GM04503 (cell line): ENCODE measurements around the gene STYXL1.

ENCODE experiments used
- DNase-seq: peaks from one replicate; pipeline ENCODE4 v3.0.0-alpha.2; 2012; ENCODE audit warnings: low read depth

The STYXL1 gene

DNA sequence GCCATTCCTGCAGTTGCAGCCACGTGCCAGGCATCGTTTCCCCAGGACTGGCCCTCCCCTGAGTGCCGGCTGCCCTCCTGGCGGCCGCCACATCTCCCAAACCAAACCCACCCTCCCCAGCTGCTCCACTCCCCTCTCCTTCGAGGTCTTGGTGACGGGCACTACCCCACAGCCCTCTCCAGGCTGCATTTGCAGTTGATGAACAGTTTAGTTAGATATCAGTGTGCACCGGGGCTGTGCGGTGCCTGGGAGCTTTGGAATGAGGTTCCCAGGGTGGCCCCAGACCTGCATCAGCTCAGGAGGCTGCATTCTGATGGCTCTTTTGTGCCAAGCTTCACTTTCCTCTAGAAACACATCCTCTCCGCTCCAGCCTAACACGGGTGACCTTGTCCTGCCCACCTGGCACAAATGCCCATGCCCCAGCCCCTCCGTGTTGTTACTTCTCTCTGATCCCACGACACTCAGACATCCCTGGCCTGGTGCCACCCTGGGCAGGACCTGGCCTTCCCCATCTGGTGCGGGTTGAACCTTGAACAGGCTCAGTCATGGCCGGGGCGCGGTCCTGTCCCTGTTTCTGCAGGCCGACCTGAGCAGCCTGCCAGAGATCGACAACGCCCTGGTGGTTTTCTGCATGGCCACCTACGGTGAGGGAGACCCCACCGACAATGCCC lies 67.9 kb downstream of the STYXL1 start:
- DNase-seq: no peak

- DNase-seq: no peak
These were observed 70.1 kb downstream of the STYXL1 start for GRCh38 chr7:75977743-75978142.

DNA sequence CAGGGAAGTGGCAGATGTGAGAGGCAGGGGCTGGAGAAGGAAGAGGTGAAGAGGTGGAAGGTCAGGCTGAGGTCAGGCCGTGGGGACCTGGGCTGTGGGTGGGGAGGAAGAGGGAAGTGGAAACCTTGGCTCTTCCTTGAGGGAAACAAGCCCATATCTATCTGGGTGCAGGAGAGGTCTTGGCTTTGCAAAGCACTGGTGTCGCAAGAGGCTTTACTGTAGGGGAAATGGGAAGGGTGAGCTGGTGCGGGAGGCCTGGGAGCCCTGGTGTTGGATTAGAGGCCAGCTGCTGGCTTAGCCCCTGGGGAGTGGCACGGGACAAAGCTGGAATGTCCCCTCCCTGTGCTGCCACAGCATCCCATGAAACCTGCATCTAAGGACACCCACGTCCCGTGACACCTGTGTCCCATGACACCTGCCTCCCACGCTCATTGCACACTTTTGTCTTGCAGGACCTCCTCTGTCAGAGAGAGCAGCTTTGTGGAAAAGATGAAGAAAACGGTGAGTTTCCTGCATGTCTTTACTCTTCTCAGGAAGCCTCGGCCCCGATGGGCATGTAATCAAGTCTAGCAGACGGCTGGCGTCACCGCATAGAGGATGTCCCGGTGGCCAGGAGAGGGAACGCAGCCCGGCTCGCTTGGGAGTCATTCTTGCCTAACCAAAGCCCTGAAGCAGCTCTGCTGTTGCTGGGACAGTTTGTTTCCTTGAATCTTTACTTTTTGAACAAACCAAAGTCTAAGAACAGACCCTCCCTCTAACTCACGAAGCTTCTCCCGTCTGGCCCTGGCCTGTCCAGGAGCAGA lies 75.6 kb downstream of the STYXL1 start:
- no peak for DNase-seq

DNA sequence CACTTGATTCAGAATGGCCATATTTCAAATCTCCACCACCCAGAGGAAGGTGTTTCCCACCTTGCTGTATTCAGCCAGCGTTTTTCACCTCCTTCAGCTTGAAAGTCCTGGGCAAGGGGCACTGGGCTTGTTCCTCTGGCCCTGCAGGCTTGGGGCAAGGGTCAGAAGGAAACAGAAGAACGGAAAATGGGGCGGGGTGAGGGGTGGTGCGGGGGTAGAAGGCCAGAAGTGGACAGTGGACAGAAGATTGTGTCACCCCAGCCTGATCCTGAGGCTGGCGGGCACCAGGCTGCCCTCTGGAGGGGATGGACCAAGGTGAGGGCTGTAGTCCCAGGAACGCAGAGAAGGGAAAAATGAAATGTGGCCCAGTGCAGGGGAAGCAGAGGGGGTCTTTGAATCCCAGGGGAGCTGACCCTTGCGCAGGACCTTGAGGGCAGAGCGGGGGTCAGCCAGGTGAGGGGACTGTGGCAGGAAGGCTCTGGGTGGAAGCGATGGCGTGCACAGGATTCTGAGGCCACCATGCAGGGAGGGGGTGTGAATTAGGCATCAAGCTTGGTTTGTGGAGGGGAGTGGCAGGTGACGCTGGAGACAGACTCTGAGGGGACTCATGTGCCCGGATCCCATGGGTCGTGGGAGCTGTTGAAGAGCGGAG lies 76.4 kb downstream of the STYXL1 start:
- no peak for DNase-seq

GRCh38 chr7:75969704-75970498 lies 77.9 kb downstream of the STYXL1 start:
- no peak for DNase-seq

- no peak for DNase-seq
These were observed 78.6 kb downstream of the STYXL1 start for GRCh38 chr7:75969182-75969581.

DNA sequence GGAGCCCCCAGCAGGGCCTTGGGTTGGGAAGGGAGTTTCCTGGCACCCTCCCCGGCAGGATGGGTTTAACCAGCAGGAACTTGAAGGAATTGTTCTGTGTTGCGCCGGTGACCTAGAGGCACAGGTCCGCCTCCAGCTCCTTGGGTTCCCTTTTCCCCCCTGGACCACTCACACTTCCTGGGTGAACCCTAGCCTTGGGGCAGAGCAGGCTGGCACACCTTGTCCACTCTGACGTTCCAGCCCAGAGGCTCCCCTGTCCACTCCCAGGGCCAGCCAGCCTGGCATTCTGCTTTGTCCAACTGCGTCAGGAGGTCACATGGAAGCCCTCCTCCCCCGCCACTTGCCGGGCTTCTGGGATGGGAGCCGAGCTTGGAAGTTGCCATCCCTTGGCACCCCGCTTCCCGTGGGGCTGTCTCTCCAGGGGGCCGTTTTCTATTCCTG lies 79.2 kb downstream of the STYXL1 start:
- no peak for DNase-seq

DNA sequence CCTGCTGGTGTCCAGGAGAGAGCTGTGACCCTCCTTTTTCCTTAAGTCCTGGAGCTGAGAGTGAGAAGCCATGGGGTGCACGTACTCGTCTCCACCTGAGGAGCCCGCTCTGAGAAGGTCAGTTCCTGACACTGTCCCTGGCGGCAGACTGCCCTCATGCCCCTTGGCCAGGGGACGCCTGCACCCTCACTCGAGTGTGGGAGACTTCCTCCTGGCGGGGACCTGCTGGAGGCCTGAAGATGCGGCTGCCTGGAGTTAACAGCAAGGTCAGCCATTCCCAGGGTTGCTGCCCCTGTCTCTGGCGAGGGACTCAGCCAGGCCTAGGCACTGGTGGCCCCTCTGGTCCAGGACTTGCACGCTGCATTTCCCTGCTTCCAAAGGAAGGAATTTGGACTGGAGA lies 79.8 kb downstream of the STYXL1 start:
- DNase-seq: no peak

DNA sequence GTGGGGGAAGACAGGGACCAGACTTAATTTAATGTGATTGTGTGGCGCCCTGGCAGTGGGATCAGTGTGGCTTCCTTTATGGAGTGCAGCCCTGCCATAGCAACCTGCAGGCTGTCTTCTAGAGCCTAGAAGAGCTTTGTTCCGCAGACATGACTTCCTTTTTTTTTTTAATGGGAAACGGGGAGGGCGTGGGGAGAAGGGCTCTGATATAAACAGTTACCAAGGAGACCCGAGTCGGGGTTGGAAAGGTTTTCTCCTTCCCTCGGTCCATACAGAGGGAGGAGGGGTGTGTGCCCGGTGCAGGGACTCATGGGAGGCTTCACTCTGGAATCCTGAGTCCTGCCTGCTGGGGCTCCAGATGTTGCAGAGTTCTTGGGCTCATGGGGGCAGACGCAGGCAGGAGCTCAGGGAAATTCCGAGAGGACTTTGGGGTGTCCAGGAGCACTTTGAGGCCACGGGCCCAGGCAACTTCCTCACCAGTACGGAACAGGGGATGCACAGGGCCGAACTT lies 80.3 kb downstream of the STYXL1 start:
- DNase-seq: no peak

GRCh38 chr7:75967055-75967454 lies 80.7 kb downstream of the STYXL1 start:
- no peak for DNase-seq

DNA sequence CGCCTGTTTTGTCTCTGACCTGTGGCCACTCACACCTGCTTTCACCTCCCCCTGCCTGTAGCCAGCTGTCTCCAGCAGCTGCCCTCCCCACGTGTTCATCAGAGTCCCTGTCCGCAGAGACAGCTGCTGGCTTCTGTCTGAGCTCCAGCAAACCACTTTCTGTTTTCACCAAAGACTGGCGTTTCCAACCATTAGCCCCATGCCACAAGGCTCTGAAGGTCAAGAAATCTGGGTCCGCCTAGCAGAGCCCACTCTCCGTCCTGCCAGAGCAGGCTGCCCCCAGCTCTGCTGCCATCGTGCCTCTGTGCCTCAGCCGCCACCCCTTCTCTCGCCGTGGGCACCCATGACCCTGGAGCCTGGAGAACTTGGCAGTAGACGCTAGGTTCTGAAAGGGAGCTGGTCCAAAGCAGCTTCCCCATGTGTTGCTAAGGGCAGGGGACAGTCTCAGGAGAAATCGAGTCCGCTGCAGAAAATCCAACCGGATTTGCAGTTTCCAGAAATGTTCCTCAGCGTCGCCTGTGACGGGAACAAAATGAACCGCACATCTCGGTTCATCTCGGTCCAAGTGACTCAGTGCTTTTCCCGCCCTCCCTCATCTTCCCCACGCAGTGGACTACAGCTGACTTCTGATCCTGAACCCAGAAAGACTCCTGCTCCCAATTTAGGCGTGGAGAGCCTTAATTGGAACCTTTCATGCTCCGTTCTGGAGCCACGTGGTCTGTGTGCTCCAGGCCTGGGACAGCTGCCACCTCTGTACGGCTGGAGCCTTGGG lies 81.4 kb downstream of the STYXL1 start:
- DNase-seq: peak; percentile 43

GRCh38 chr7:75965617-75966016 lies 82.2 kb downstream of the STYXL1 start:
- no peak for DNase-seq

GRCh38 chr7:75963381-75963995 lies 84.3 kb downstream of the STYXL1 start:
- DNase-seq: no peak

GRCh38 chr7:75962607-75963380 lies 85.0 kb downstream of the STYXL1 start:
- peak; percentile 87 for DNase-seq

DNA sequence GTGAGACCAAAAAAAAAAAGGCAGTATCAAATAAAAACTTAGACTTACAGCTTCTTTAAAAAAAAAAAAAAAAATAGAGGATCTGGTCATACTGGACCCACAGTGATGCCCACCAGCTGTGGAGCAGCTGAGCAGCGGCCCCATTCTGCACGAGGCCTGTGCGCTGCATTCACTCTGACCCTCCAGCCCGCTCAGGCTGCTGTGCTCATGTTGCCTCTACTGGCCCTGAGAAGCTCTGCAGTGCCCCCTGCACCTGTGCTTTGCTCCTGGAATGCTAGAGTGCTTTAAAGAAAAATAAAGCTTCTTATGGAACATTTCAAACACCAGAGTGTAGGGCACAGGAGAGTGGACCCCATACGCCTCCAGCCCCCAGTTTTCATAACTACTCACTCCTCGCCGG lies 86.6 kb downstream of the STYXL1 start:
- no peak for DNase-seq

DNA sequence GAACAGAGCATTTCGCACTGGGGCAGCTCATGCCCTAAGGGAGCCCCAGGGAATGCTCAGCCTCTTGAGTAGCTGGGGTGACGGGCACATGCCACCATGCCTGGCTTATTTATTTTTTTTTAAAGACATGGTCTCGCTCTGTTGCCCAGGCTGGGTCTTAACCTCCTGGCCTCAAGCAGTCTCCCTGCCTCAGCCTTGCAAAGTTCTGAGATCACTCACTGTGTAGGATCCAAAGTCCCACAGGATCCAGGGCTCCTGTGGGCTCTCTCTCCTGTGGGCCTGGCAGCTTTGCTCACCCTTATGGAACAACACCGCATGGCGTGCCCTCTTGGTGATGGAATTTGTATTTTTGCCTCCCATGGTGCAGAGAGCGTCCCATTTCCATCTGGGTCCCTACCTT lies 87.4 kb downstream of the STYXL1 start:
- no peak for DNase-seq

- DNase-seq: no peak
These were observed 88.8 kb downstream of the STYXL1 start for GRCh38 chr7:75958802-75959543.

DNA sequence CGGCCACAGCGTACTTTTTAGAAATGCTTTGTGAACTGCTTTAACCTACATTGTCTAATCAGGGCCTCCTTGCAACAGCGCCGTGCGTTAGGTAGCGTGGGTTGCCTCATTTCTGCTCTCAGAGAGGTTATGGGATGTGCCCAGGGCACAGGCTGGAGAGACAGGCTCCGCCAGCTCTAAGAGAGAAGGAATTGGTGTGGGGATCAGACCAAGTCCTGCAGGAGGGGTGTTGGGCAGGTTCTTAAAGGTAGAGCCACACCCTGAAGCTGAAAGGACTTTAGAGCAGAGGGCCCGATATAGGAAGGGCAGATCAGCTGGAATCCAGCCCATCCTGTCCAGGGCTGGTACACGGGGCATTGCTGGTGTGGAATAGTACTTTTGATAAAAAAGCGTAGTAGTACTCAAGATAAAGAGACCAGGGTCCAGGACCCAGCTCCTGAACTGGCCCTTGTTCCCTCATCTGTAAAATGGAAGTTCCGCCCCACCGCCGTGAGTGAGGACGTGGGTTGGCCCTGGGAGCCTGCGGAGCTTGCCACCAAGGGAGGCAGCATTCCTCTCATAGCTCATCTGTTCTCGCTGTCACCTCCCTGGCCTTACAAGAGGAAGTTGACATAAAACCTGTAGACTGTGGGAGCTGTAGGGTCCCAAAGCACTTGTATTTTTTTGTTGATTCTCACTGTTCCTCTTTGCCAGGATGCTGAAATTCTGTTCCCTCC lies 90.6 kb downstream of the STYXL1 start:
- no peak for DNase-seq
